ENCODE results near the gene MT1E. TPM values are rescaled to one million over a fixed set of nuclear protein-coding genes. Genes with fewer than 3 reads are reported as not detected.

Gene MT1E
- total and polyA plus RNA-seq, 2 of the 13 experiments (the other 11 are each of a cell fraction or from before 2014, with no cell fraction given) = 110 to 1,072 TPM

- no peak for TF ChIP-seq ZBTB44 (CRISPR knock-in tag; IDR thresholded peaks at IDR 0.05)
- TF ChIP-seq ZNF577 (CRISPR knock-in tag; IDR thresholded peaks at IDR 0.05; ENCODE audit: borderline replicate concordance, low read depth) = no peak
- no peak for TF ChIP-seq KIAA2018 (CRISPR knock-in tag; IDR thresholded peaks at IDR 0.05; ENCODE audit: borderline replicate concordance)
- TF ChIP-seq YEATS4 (CRISPR knock-in tag; IDR thresholded peaks at IDR 0.05; ENCODE audit: borderline replicate concordance) = no peak
- TF ChIP-seq ZNF12 (CRISPR knock-in tag; IDR thresholded peaks at IDR 0.05) = no peak
These were observed 23.7 kb downstream of the MT1E start (continued) for GRCh38 chr16:56649271-56649670.

Data from HepG2 (cell line).